HepG2 (cell line): ENCODE results near the gene C5orf15.

ENCODE experiments used
- JUNB ChIP-seq: sonication (generic); formaldehyde crosslinking; IDR thresholded peaks from 2 replicates; pipeline ENCODE4 v1.8.0; 2022; ENCODE audit warnings: missing genetic modification reagents, mild to moderate bottlenecking, borderline replicate concordance
- MTA1 ChIP-seq: sonication (generic); formaldehyde crosslinking; IDR thresholded peaks from 2 replicates; pipeline ENCODE4 v1.4.0; 2020; ENCODE audit warnings: missing genetic modification reagents, mild to moderate bottlenecking, borderline replicate concordance
- NFIB ChIP-seq: sonication (generic); formaldehyde crosslinking; IDR thresholded peaks from 2 replicates; pipeline ENCODE4 v1.9.0; 2021; ENCODE audit warnings: missing genetic modification reagents, mild to moderate bottlenecking, borderline replicate concordance
- POLR2A ChIP-seq, 2 experiments: IDR thresholded peaks; 2 replicates each; pipeline ENCODE4 v1.6.1; 2011; ENCODE audit warnings: low read depth in 2 of 2, low read length in 2 of 2, mild to moderate bottlenecking in 1 of 2, moderate library complexity in 1 of 2; ENCODE audit not compliant: insufficient read depth in 1 of 2
- ZNF749 ChIP-seq: sonication (generic); formaldehyde crosslinking; IDR thresholded peaks from 2 replicates; pipeline ENCODE4 v1.8.0; 2022; ENCODE audit warnings: mild to moderate bottlenecking, missing genetic modification reagents, moderate library complexity, borderline replicate concordance
- TF ChIP-seq, protein P1 (sequence below): sonication (generic); formaldehyde crosslinking; IDR thresholded peaks from 2 replicates; pipeline ENCODE4 v1.5.0; 2020; ENCODE audit warnings: mild to moderate bottlenecking, missing genetic modification reagents, moderate library complexity

DNA sequence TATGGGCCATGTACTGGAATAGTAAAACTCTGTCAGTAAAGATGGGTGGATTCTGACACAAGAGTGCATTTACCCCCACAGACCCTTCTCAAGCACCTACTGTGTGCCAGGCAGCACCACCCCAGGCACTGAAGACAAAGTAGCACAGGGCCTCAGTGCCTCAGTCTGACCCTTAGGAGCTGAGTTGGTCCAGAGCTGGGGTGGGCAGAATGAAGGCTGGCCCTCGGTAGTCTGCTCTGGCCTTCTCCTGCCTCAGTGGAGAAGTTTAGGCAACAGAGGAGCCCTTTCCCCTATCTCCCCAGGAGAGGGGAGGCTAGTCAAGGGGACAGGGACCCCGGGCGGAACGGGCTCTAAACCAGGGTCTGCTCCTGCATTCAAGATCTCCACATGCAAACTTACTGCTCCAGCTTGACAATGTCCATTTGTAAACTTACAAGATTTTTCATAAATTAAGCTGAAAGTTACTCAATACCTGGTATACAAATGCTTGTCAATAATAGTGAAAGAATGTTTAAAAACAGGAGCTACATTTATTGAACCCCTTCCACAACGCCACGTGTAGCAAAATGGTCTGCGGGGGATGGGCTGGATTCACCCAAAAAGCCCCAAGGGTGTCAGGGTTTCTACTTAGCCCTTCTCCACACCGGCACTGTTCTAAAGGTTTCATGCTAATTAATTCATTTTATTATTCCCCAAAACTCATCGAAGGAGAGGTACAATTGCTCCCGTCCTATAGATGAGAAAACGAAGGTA lies 34.8 kb upstream of the C5orf15 start:
- TF ChIP-seq, protein P1, sequence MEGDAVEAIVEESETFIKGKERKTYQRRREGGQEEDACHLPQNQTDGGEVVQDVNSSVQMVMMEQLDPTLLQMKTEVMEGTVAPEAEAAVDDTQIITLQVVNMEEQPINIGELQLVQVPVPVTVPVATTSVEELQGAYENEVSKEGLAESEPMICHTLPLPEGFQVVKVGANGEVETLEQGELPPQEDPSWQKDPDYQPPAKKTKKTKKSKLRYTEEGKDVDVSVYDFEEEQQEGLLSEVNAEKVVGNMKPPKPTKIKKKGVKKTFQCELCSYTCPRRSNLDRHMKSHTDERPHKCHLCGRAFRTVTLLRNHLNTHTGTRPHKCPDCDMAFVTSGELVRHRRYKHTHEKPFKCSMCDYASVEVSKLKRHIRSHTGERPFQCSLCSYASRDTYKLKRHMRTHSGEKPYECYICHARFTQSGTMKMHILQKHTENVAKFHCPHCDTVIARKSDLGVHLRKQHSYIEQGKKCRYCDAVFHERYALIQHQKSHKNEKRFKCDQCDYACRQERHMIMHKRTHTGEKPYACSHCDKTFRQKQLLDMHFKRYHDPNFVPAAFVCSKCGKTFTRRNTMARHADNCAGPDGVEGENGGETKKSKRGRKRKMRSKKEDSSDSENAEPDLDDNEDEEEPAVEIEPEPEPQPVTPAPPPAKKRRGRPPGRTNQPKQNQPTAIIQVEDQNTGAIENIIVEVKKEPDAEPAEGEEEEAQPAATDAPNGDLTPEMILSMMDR (CRISPR knock-in tag): no peak
- TF ChIP-seq NFIB (CRISPR knock-in tag): no peak
- no peak; a peak in 1 of 4 replicates for TF ChIP-seq POLR2A (IDR thresholded peaks at IDR 0.05; ENCODE audit: insufficient read depth in 1 of 2, low read depth in 2 of 2, low read length in 2 of 2)
- no peak for TF ChIP-seq JUNB (CRISPR knock-in tag)
- no peak for TF ChIP-seq ZNF749 (CRISPR knock-in tag)
- TF ChIP-seq MTA1 (CRISPR knock-in tag): no peak
